KMS-11 (cell line): ENCODE data around the gene PLOD2.

Experiments
- H2AFZ ChIP-seq: fragments of 200-600 bp; sonication (generic); 2 replicates; pipeline ENCODE4 v1.6.1; 2016; ENCODE audit warnings: antibody characterized with exemption, mixed run types, low read depth
- H3K27ac ChIP-seq: fragments of 200-600 bp; sonication (generic); 2 replicates; pipeline ENCODE4 v1.6.1; 2016; ENCODE audit warnings: mild to moderate bottlenecking, mixed run types
- H3K27me3 ChIP-seq: fragments of 200-600 bp; sonication (generic); 2 replicates; pipeline ENCODE4 v1.6.1; 2017; ENCODE audit warnings: mild to moderate bottlenecking, low read depth, mixed run types, moderate library complexity; ENCODE audit not compliant: insufficient read depth
- H3K36me3 ChIP-seq: fragments of 200-600 bp; sonication (generic); 2 replicates; pipeline ENCODE4 v1.6.1; 2017; ENCODE audit warnings: mild to moderate bottlenecking, mixed run types; ENCODE audit not compliant: insufficient read depth
- H3K4me1 ChIP-seq: fragments of 200-600 bp; sonication (generic); 2 replicates; pipeline ENCODE4 v1.6.1; 2016; ENCODE audit warnings: mild to moderate bottlenecking, low read depth, mixed run types; ENCODE audit not compliant: poor library complexity, severe bottlenecking
- H3K4me2 ChIP-seq: fragments of 200-600 bp; sonication (generic); 2 replicates; pipeline ENCODE4 v1.7.0; 2016; ENCODE audit warnings: mild to moderate bottlenecking, mixed run types
- H3K4me3 ChIP-seq: fragments of 200-600 bp; sonication (generic); IDR thresholded peaks from 2 replicates; pipeline ENCODE4 v1.6.1; 2017; ENCODE audit warnings: low read depth, low read length, mixed read lengths; ENCODE audit not compliant: insufficient read depth
- H3K79me2 ChIP-seq: fragments of 200-600 bp; sonication (generic); 2 replicates; pipeline ENCODE4 v1.6.1; 2016; ENCODE audit warnings: low read depth, mixed run types; ENCODE audit not compliant: insufficient read depth
- H3K9ac ChIP-seq: fragments of 200-600 bp; sonication (generic); 2 replicates; pipeline ENCODE4 v1.6.1; 2016; ENCODE audit warnings: mild to moderate bottlenecking, mixed run types
- H4K20me1 ChIP-seq: fragments of 200-600 bp; sonication (generic); 2 replicates; pipeline ENCODE4 v1.6.1; 2016; ENCODE audit warnings: mild to moderate bottlenecking, mixed run types; ENCODE audit not compliant: insufficient read depth
- TF ChIP-seq, protein P1 (sequence below): fragments of 200-600 bp; sonication (generic); conservative IDR thresholded peaks from 2 replicates; pipeline ENCODE4 v1.6.1; 2017; ENCODE audit warnings: low read depth, mild to moderate bottlenecking, antibody characterized with exemption, low read length, moderate library complexity, mixed read lengths

Gene PLOD2

DNA sequence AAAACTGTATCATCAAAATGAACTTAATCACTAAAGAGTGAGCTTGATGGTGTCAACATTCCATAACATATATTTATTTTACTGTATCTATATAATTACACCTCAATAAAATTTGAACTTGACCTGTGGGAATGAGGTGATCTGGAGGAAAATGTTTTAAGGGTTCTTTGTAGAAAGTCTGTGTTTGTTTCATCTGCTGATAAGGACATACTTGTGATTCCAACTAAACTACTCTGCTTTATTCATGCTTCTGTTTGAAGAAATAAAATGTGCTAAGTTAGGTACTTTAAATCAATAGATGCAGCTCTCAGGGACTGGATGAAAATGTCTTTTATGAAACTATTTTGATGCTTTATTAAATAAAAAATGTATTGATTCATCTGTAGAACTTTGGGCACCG, 11.6 kb upstream of the PLOD2 start:
- no peak overlapping the region for H3K9ac ChIP-seq
- H4K20me1 ChIP-seq: no peaks in the 10 kb centered on the region
- H3K4me3 ChIP-seq: no peak overlapping the region
- no peak overlapping the region for H2AFZ ChIP-seq
- H3K79me2 ChIP-seq: no peaks in the 10 kb centered on the region
- H3K4me1 ChIP-seq: no peaks in the 10 kb centered on the region
- no peaks in the 10 kb centered on the region for H3K36me3 ChIP-seq
- H3K4me2 ChIP-seq: no peak overlapping the region
- H3K27ac ChIP-seq: no peak overlapping the region
- H3K27me3 ChIP-seq: no peaks in the 10 kb centered on the region
- TF ChIP-seq, protein P1, sequence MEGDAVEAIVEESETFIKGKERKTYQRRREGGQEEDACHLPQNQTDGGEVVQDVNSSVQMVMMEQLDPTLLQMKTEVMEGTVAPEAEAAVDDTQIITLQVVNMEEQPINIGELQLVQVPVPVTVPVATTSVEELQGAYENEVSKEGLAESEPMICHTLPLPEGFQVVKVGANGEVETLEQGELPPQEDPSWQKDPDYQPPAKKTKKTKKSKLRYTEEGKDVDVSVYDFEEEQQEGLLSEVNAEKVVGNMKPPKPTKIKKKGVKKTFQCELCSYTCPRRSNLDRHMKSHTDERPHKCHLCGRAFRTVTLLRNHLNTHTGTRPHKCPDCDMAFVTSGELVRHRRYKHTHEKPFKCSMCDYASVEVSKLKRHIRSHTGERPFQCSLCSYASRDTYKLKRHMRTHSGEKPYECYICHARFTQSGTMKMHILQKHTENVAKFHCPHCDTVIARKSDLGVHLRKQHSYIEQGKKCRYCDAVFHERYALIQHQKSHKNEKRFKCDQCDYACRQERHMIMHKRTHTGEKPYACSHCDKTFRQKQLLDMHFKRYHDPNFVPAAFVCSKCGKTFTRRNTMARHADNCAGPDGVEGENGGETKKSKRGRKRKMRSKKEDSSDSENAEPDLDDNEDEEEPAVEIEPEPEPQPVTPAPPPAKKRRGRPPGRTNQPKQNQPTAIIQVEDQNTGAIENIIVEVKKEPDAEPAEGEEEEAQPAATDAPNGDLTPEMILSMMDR: no peak

DNA sequence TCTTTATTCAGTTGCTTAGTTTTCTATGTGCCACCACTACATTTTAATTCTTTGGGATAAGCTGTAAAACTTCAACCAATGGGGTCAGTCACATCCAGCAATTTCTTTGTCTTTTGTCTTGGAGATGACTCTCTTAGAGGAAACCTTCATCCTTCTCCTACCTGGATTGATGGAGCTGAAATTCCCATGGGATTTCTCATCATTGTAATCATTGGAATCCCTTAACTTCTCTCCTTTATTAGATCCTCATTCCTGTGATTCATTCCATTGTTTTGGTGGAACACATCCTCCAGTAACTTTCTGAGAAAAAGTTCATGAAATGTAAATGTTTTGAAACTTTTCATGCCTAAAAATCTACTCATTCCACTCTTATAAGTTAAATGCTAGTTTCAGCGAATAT, 9.6 kb upstream of the PLOD2 start:
- no peak overlapping the region for H3K27ac ChIP-seq
- H2AFZ ChIP-seq: no peak overlapping the region
- H3K36me3 ChIP-seq: no peaks in the 10 kb centered on the region
- no peaks in the 10 kb centered on the region for H3K27me3 ChIP-seq
- H3K4me1 ChIP-seq: no peaks in the 10 kb centered on the region
- H3K4me2 ChIP-seq: no peak overlapping the region
- H3K4me3 ChIP-seq: no peak overlapping the region
- TF ChIP-seq, protein P1: no peak
- H3K79me2 ChIP-seq: no peaks in the 10 kb centered on the region
- no peaks in the 10 kb centered on the region for H4K20me1 ChIP-seq
- H3K9ac ChIP-seq: no peak overlapping the region

DNA sequence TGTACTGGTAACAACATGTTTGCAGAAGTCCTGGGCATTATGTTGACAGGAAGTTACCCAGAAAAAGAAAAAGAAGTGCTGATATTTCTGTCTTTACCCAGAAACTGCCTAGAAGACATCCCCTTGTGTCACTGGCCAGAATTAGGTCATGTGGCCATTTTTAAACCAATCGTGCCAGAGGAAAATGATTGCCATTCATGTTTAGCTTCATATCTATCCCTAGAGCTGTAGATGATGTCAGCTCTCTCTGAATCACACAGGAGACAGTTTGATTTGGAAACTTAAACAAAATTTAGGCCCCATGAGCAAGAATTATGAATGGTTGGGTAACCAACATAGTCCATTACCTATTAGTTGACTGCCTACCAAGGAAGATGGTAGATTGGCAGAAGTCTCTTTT, 8.9 kb upstream of the PLOD2 start:
- no peaks in the 10 kb centered on the region for H4K20me1 ChIP-seq
- H3K9ac ChIP-seq: no peak overlapping the region
- H2AFZ ChIP-seq: no peak overlapping the region
- no peak overlapping the region for H3K27ac ChIP-seq
- TF ChIP-seq, protein P1: no peak
- no peaks in the 10 kb centered on the region for H3K27me3 ChIP-seq
- no peak overlapping the region for H3K4me2 ChIP-seq
- H3K4me1 ChIP-seq: no peaks in the 10 kb centered on the region
- H3K4me3 ChIP-seq: no peak overlapping the region
- no peaks in the 10 kb centered on the region for H3K79me2 ChIP-seq
- H3K36me3 ChIP-seq: no peaks in the 10 kb centered on the region

DNA sequence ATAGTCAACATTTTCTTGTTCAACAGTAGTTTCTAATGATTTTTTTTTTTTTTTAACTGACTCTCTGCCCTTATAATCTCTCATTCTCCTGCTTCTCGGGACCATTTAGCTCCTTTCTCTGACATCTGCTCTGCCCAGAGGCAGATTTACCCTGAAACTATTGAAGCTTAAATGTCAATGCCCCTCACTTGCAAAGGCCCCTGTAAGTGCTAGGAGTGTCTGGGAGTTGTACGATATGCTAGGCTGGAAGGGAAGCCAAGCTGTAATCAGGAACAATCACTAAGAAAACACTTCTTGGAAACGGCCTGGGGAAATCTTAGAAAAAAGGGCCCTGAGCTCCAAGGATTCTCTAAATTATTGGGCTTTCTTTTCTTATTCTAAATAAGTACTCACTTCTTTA, 5.8 kb upstream of the PLOD2 start:
- TF ChIP-seq, protein P1: no peak
- Histone ChIP-seq H2AFZ (no peak overlapping the region), H3K27ac (no peak overlapping the region), H3K4me1 (no peaks in the 10 kb centered on the region), H3K9ac (no peak overlapping the region), H3K4me2 (no peak overlapping the region), H4K20me1 (no peaks in the 10 kb centered on the region), H3K27me3 (no peaks in the 10 kb centered on the region), H3K79me2 (no peaks in the 10 kb centered on the region), H3K4me3 (no peak overlapping the region), H3K36me3 (no peaks in the 10 kb centered on the region)

DNA sequence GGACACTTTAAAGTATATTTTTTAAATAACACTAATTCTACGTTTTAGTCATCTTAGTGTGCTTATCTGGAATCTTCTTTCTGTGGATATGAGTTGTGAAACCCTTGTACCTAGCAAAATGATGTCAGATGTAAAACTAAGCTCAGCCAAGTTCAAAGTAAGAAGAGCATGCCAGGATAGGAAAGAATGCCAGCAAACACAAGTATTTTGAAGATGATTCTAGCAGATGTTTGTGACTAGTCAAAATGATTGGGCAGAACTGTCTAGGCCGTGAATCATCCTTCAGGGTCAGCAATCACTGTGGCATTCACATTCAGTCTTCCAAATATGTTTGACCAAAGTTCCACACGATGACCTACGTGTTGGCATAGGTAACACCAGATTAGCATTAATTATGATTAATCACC, 5.4 kb upstream of the PLOD2 start:
- TF ChIP-seq, protein P1: no peak
- no peak overlapping the region for H3K27ac ChIP-seq

More for the DNA sequence above, 5.4 kb upstream of the PLOD2 start:
- no peaks in the 10 kb centered on the region for H3K27me3 ChIP-seq
- no peaks in the 10 kb centered on the region for H3K4me1 ChIP-seq
- no peak overlapping the region for H2AFZ ChIP-seq
- no peak overlapping the region for H3K9ac ChIP-seq
- no peak overlapping the region for H3K4me3 ChIP-seq
- no peaks in the 10 kb centered on the region for H3K36me3 ChIP-seq
- no peaks in the 10 kb centered on the region for H4K20me1 ChIP-seq
- no peak overlapping the region for H3K4me2 ChIP-seq
- H3K79me2 ChIP-seq: no peaks in the 10 kb centered on the region
